ENCODE data around the gene SLC2A3. TPM values are rescaled to one million over a fixed set of nuclear protein-coding genes. Genes with fewer than 3 reads are reported as not detected.
"Not testable (repeated sequence)": the region's sequence is repeated elsewhere in the genome, so short reads cannot be mapped to it uniquely, and the experiment has no call there.

Gene SLC2A3
- total RNA-seq, 1 experiment from 2014 or later: 717 TPM

GRCh38 chr12:7927470-7927869, 8.5 kb downstream of the SLC2A3 start:
- peak overlapping the region; percentile 25; the same call in 1 of the 2 replicates for H3K4me3 Mint-ChIP-seq
- POLR2A ChIA-PET: interaction anchor here (0.5 kb wide), 1 partner anchor 9 kb away, joined by 5 read pairs; no protein-coding TSS in a partner anchor
- peaks cover 60% of the 10 kb centered on the region for H3K4me1 Mint-ChIP-seq
- peak overlapping the region; percentile 92 for H3K27ac Mint-ChIP-seq
- H3K27me3 Mint-ChIP-seq (ENCODE audit: low read depth): no peaks in the 10 kb centered on the region
- DNase-seq (ENCODE audit: low spot score): no peak
- H3K9me3 Mint-ChIP-seq: no peaks in the 10 kb centered on the region
- no peak for ATAC-seq
- TF ChIP-seq USF1 (CRISPR knock-in tag; IDR thresholded peaks at IDR 0.05) (no peak), AR (CRISPR knock-in tag; IDR thresholded peaks at IDR 0.05) (no peak), FOXP1 (CRISPR knock-in tag; IDR thresholded peaks at IDR 0.05; ENCODE audit: borderline replicate concordance) (no peak), SMAD4 (CRISPR knock-in tag; IDR thresholded peaks at IDR 0.05) (no peak), ZBTB43 (CRISPR knock-in tag; IDR thresholded peaks at IDR 0.05) (no peak), CBFB (CRISPR knock-in tag; IDR thresholded peaks at IDR 0.05; ENCODE audit: low read depth) (no peak), SP1 (CRISPR knock-in tag; conservative IDR thresholded peaks at IDR 0.05) (no peak), ZNF232 (CRISPR knock-in tag; IDR thresholded peaks at IDR 0.05) (no peak), ATF3 (CRISPR knock-in tag; conservative IDR thresholded peaks at IDR 0.05) (no peak), ZNF416 (CRISPR knock-in tag; IDR thresholded peaks at IDR 0.05) (no peak), CREB1 (CRISPR knock-in tag; IDR thresholded peaks at IDR 0.05) (no peak), NR1H2 (CRISPR knock-in tag; IDR thresholded peaks at IDR 0.05) (no peak), FOXJ3 (CRISPR knock-in tag; IDR thresholded peaks at IDR 0.05; ENCODE audit: borderline replicate concordance) (no peak), TEAD1 (CRISPR knock-in tag; IDR thresholded peaks at IDR 0.05) (no peak), STAT6 (CRISPR knock-in tag; conservative IDR thresholded peaks at IDR 0.05; ENCODE audit: low read depth) (no peak), USF2 (CRISPR knock-in tag; IDR thresholded peaks at IDR 0.05) (no peak)
- H3K36me3 Mint-ChIP-seq: peaks cover 34% of the 10 kb centered on the region
- CTCF ChIA-PET: interaction anchor here (0.6 kb wide), 1 partner anchor 33 kb away, joined by 3 read pairs; no protein-coding TSS in a partner anchor

- Mint-ChIP-seq H3K36me3 (peaks cover 47% of the 10 kb centered on the region), H3K27ac (peak overlapping the region; percentile 84), H3K4me1 (peaks cover 66% of the 10 kb centered on the region)
- H3K9me3 Mint-ChIP-seq; CTCF ChIA-PET; H3K27me3 Mint-ChIP-seq (ENCODE audit: low read depth); H3K4me3 Mint-ChIP-seq; ATAC-seq; DNase-seq (ENCODE audit: low spot score): not testable (repeated sequence)
- POLR2A ChIA-PET: interaction anchor here (0.7 kb wide), 2 partner anchors 10 to 33 kb away, joined by 3 read pairs; no protein-coding TSS in a partner anchor
These were observed 9.8 kb downstream of the SLC2A3 start for GRCh38 chr12:7926068-7926666.

All from WTC11 (cell line).